ENCODE measurements around the gene TRIM13. TPM values are rescaled to one million over a fixed set of nuclear protein-coding genes. Genes with fewer than 3 reads are reported as not detected.
A peak's percentile ranks its signal among the peaks of the same experiment; 100 is the strongest.

The TRIM13 gene
- total RNA-seq, 1 donor from 2014 or later, result 27.7 TPM

DNA sequence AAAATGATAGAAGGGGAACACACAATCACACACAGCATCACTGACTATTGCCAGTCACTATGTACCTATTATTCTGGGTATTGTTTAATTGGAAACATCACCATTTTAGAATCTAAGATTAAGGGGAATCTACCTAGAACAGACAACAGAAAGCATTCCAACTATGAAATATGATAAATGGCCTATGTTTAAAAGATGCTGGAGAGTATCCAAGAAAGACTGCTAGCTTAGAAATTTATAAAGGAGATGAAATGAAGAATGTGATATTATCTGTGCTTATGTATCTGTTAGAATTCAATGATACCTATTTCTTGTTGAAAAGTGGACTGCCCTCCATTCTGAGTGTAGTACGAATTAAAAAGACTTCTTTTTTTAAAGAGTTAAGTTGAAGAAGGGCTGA is 68.9 kb downstream of the TRIM13 start:
- H3K27ac Mint-ChIP-seq (ENCODE audit: unreplicated experiment), result peak overlapping the region; percentile 36
- no peaks in the 10 kb centered on the region for H3K9me3 Mint-ChIP-seq (ENCODE audit: low read depth)
- H3K4me1 Mint-ChIP-seq (ENCODE audit: low read depth), result peaks cover 24% of the 10 kb centered on the region
- no peak for DNase-seq (ENCODE audit: low spot score)
- peaks cover 11% of the 10 kb centered on the region for H3K36me3 Mint-ChIP-seq (ENCODE audit: low read depth)
- TF ChIP-seq, protein P1, sequence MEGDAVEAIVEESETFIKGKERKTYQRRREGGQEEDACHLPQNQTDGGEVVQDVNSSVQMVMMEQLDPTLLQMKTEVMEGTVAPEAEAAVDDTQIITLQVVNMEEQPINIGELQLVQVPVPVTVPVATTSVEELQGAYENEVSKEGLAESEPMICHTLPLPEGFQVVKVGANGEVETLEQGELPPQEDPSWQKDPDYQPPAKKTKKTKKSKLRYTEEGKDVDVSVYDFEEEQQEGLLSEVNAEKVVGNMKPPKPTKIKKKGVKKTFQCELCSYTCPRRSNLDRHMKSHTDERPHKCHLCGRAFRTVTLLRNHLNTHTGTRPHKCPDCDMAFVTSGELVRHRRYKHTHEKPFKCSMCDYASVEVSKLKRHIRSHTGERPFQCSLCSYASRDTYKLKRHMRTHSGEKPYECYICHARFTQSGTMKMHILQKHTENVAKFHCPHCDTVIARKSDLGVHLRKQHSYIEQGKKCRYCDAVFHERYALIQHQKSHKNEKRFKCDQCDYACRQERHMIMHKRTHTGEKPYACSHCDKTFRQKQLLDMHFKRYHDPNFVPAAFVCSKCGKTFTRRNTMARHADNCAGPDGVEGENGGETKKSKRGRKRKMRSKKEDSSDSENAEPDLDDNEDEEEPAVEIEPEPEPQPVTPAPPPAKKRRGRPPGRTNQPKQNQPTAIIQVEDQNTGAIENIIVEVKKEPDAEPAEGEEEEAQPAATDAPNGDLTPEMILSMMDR (IDR thresholded peaks at IDR 0.05), result no peak
- H3K27me3 Mint-ChIP-seq (ENCODE audit: low read depth), result no peaks in the 10 kb centered on the region
- no peak overlapping the region for H3K4me3 Mint-ChIP-seq (ENCODE audit: unreplicated experiment)

Small RNA genes within 50 kb of the gene (microRNA-seq; reads per million reads assigned to microRNA genes)
- gene MIR15A (ENCODE audit: borderline number of aligned reads) (2,786 reads per million, percentile 87 among the genes with 10 or more reads in this experiment), gene MIR16-1 (ENCODE audit: borderline number of aligned reads) (2,223 reads per million, percentile 85 among the genes with 10 or more reads in this experiment), gene MIR3613 (ENCODE audit: borderline number of aligned reads) (49.3 reads per million, percentile 51 among the genes with 10 or more reads in this experiment)

Other genes starting within 250 kb of the TRIM13 start
- gene KPNA3, start 204.4 kb upstream of the TRIM13 start, total RNA-seq, result 51.2 to 54.6 TPM (median 54.1 TPM) in 3 replicates
- 6.9 to 8.8 TPM (median 7.5 TPM) in 3 replicates for gene SPRYD7, start 60.7 kb upstream of the TRIM13 start, total RNA-seq
- gene KCNRG, start 18.4 kb downstream of the TRIM13 start, total RNA-seq, result 0.22 to 0.59 TPM (median 0.36 TPM) in 3 replicates